ENCODE measurements around the gene DNHD1. TPM values are rescaled to one million over a fixed set of nuclear protein-coding genes. Genes with fewer than 3 reads are reported as not detected.

Gene DNHD1
- total RNA-seq, 1 experiment from 2014 or later = 11.5 TPM

- CTCF ChIA-PET = interaction anchor here (1.0 to 6.0 kb wide), 4 partner anchors 13 to 103 kb away, joined by 3 to 42 read pairs (median 4); no protein-coding TSS in a partner anchor
- no peaks in the 10 kb centered on the region for H3K9me3 Mint-ChIP-seq
Observed at GRCh38 chr11:6456361-6457073, 40.6 kb upstream of the DNHD1 start.

More at GRCh38 chr11:6456361-6457073, 40.6 kb upstream of the DNHD1 start:
- H3K4me1 Mint-ChIP-seq = no peaks in the 10 kb centered on the region
- H3K27ac Mint-ChIP-seq = no peak overlapping the region
- H3K36me3 Mint-ChIP-seq = peaks cover 2% of the 10 kb centered on the region; the same call in 1 of the 2 replicates
- no peak overlapping the region for H3K4me3 Mint-ChIP-seq
- no peak for TF ChIP-seq ZNF317 (CRISPR knock-in tag; IDR thresholded peaks at IDR 0.05; ENCODE audit: borderline replicate concordance, low read depth)
- no peak for TF ChIP-seq MAX (CRISPR knock-in tag; IDR thresholded peaks at IDR 0.05)
- TF ChIP-seq PRRX2 (CRISPR knock-in tag; IDR thresholded peaks at IDR 0.05) = no peak
- no peak for TF ChIP-seq IRF1 (CRISPR knock-in tag; IDR thresholded peaks at IDR 0.05)
- TF ChIP-seq GTF2I (CRISPR knock-in tag; conservative IDR thresholded peaks at IDR 0.05) = no peak
- no peak for TF ChIP-seq ZNF263 (CRISPR knock-in tag; IDR thresholded peaks at IDR 0.05; ENCODE audit: low read depth)
- no peak for TF ChIP-seq ZNF532 (CRISPR knock-in tag; IDR thresholded peaks at IDR 0.05; ENCODE audit: borderline replicate concordance)
- TF ChIP-seq ZBTB21 (CRISPR knock-in tag; IDR thresholded peaks at IDR 0.05; ENCODE audit: borderline replicate concordance) = no peak
- no peak for TF ChIP-seq USF2 (CRISPR knock-in tag; IDR thresholded peaks at IDR 0.05)
- no peak for TF ChIP-seq FOXP4 (CRISPR knock-in tag; IDR thresholded peaks at IDR 0.05)
- DNase-seq (ENCODE audit: low spot score) (no peak), ATAC-seq (no peak)
- POLR2A ChIA-PET = no interaction called here
- H3K27me3 Mint-ChIP-seq (ENCODE audit: low read depth) = no peaks in the 10 kb centered on the region
